HCT116 (cell line): ENCODE measurements around the gene ZCCHC24. TPM values are rescaled to one million over a fixed set of nuclear protein-coding genes. Genes with fewer than 3 reads are reported as not detected.

Experiments used
- ATAC-seq: fragments of 200-7000 bp; cut with Tn5 transposase; 2 replicates; pipeline ENCODE4 v1.9.1; 2020; ENCODE audit warnings: mild to moderate bottlenecking, moderate library complexity
- BruUV-seq: library from RNA; stranded (reverse); fragments of 400-500 nt; replicated peaks from 2 replicates; lab custom pipeline; 2021; lab: Mats Ljungman, UMichigan
- CTCF ChIA-PET: fragments of 300-600 bp; sonication (Branson Sonifier 250); formaldehyde crosslinking; loops from one replicate; lab custom pipeline; 2021; ENCODE audit warnings: antibody characterized with exemption; lab: Charles Lee
- POLR2A ChIA-PET: fragments of 300-600, 350-600 bp; sonication (Branson Sonifier 250); formaldehyde crosslinking; loops from one replicate; lab custom pipeline; 2021; ENCODE audit warnings: antibody characterized with exemption; lab: Charles Lee
- RAD21 ChIA-PET, 2 experiments: fragments of 300-600 bp; sonication (Branson Sonifier 250); formaldehyde crosslinking; loops; one replicate each; lab custom pipeline; 2023; ENCODE audit warnings: low total read pairs in 2 of 2; ENCODE audit not compliant: uncharacterized antibody in 2 of 2, unreplicated experiment in 2 of 2, low non-redundant PET in 1 of 2; lab: Charles Lee
- DNase-seq: peaks from one replicate; pipeline ENCODE4 v3.0.0-alpha.2; 2010; ENCODE audit warnings: low read depth, low spot score
- H2AFZ ChIP-seq: fragments of 200-600 bp; shearing (Covaris generic), sonication (generic); 2 replicates; pipeline ENCODE4 v1.6.1; 2017; ENCODE audit warnings: low read depth, mixed run types, mixed read lengths, antibody characterized with exemption, low read length; ENCODE audit not compliant: poor library complexity, severe bottlenecking
- H3K27ac ChIP-seq: 2 replicates; pipeline ENCODE4 v1.5.1; 2012; ENCODE audit warnings: low read depth, low read length
- H3K27me3 ChIP-seq: fragments of 200-600 bp; sonication (generic); 2 replicates; pipeline ENCODE4 v1.6.1; 2016; ENCODE audit warnings: mixed run types, low read length, mixed read lengths; ENCODE audit not compliant: insufficient read depth
- H3K36me3 ChIP-seq, 2 experiments: fragments of 200-500 bp in 1 of 2; fragments of 200-600 bp in 1 of 2; sonication (Bioruptor generic) in 1 of 2; sonication (generic) in 1 of 2; 2 replicates each; pipeline versions ENCODE4 v1.5.1 to v1.6.1; 2014 to 2016; ENCODE audit warnings: low read length in 2 of 2, inconsistent platforms in 1 of 2, mixed read lengths in 1 of 2, mixed run types in 1 of 2; ENCODE audit not compliant: insufficient read depth in 2 of 2, control insufficient read depth in 1 of 2
- H3K4me1 ChIP-seq, 2 experiments: fragments of 200-600 bp in 1 of 2; sonication (generic) in 1 of 2; 2 replicates each; pipeline versions ENCODE4 v1.5.1 to v1.6.1; 2012 to 2017; ENCODE audit warnings: low read length in 2 of 2, inconsistent platforms in 1 of 2, mild to moderate bottlenecking in 1 of 2, mixed read lengths in 1 of 2, mixed run types in 1 of 2, moderate library complexity in 1 of 2; ENCODE audit not compliant: insufficient read depth in 2 of 2, control insufficient read depth in 1 of 2
- H3K4me2 ChIP-seq: fragments of 200-600 bp; sonication (generic); 2 replicates; pipeline ENCODE4 v1.6.1; 2017; ENCODE audit warnings: mixed run types, low read length, mixed read lengths
- H3K4me3 ChIP-seq, 2 experiments: fragments of 200-600 bp in 1 of 2; sonication (generic) in 1 of 2; replicated peaks in 1 of 2; 2 replicates each; pipeline ENCODE4 v1.5.1; 2011 to 2016; ENCODE audit warnings: low read length in 2 of 2, control low read depth in 1 of 2, low read depth in 1 of 2, mild to moderate bottlenecking in 1 of 2, mixed read lengths in 1 of 2, mixed run types in 1 of 2
- H3K79me2 ChIP-seq: fragments of 200-600 bp; sonication (generic); 2 replicates; pipeline ENCODE4 v1.6.1; 2017; ENCODE audit warnings: mild to moderate bottlenecking, mixed run types, low read length, moderate library complexity, mixed read lengths; ENCODE audit not compliant: insufficient read depth
- H3K9ac ChIP-seq: fragments of 200-600 bp; sonication (generic); 2 replicates; pipeline ENCODE4 v1.6.1; 2016; ENCODE audit warnings: low read length, mixed read lengths
- H3K9me2 ChIP-seq: fragments of 200-600 bp; sonication (generic), shearing (Covaris generic); 2 replicates; pipeline ENCODE4 v1.6.1; 2017; ENCODE audit warnings: mixed run types, mild to moderate bottlenecking, moderate library complexity; ENCODE audit not compliant: insufficient read depth
- H3K9me3 ChIP-seq, 2 experiments: fragments of 200-500 bp in 1 of 2; fragments of 200-600 bp in 1 of 2; sonication (Bioruptor generic) in 1 of 2; sonication (generic) in 1 of 2; 2 replicates each; pipeline ENCODE4 v1.6.1; 2014 to 2017; ENCODE audit warnings: low read length in 2 of 2, mixed read lengths in 2 of 2, inconsistent platforms in 1 of 2, low read depth in 1 of 2, mild to moderate bottlenecking in 1 of 2, mixed run types in 1 of 2, moderate library complexity in 1 of 2; ENCODE audit not compliant: control insufficient read depth in 1 of 2, insufficient read depth in 1 of 2
- H4K20me1 ChIP-seq: fragments of 200-600 bp; sonication (generic), shearing (Covaris generic); 2 replicates; pipeline ENCODE4 v1.6.1; 2017; ENCODE audit warnings: mixed run types, mild to moderate bottlenecking, moderate library complexity; ENCODE audit not compliant: insufficient read depth
- CEBPB ChIP-seq: IDR thresholded peaks from 2 replicates; pipeline ENCODE4 v1.6.1; 2012; ENCODE audit warnings: low read depth
- CTCF ChIP-seq, 3 experiments: fragments of 200-600 bp in 1 of 3; sonication (generic) in 1 of 3; IDR thresholded peaks in 2 of 3; conservative IDR thresholded peaks in 1 of 3; 2 replicates each; pipeline ENCODE4 v1.5.1; 2012 to 2017; ENCODE audit warnings: low read depth in 2 of 3, low read length in 2 of 3, antibody characterized with exemption in 1 of 3, borderline replicate concordance in 1 of 3, control low read depth in 1 of 3, mild to moderate bottlenecking in 1 of 3, mixed read lengths in 1 of 3, mixed run types in 1 of 3, moderate library complexity in 1 of 3; ENCODE audit not compliant: insufficient read depth in 1 of 3
- EGR1 ChIP-seq: IDR thresholded peaks from 2 replicates; pipeline ENCODE4 v1.6.1; 2012; ENCODE audit warnings: low read depth
- MAX ChIP-seq: IDR thresholded peaks from 2 replicates; pipeline ENCODE4 v1.6.1; 2012
- POLR2A ChIP-seq: IDR thresholded peaks from 2 replicates; pipeline ENCODE4 v1.7.0; 2011; ENCODE audit warnings: borderline replicate concordance; ENCODE audit not compliant: insufficient read depth, insufficient read length; ENCODE audit errors: extremely low read depth
- POLR2AphosphoS5 ChIP-seq: IDR thresholded peaks from 2 replicates; pipeline ENCODE4 v1.6.1; 2011; ENCODE audit warnings: mild to moderate bottlenecking, low read depth, low read length, moderate library complexity
- REST ChIP-seq: IDR thresholded peaks from 2 replicates; pipeline ENCODE4 v1.6.1; 2012; ENCODE audit warnings: low read depth
- SIN3A ChIP-seq: IDR thresholded peaks from 2 replicates; pipeline ENCODE4 v1.6.1; 2012; ENCODE audit warnings: low read depth
- SP1 ChIP-seq: IDR thresholded peaks from 2 replicates; pipeline ENCODE4 v1.6.1; 2012; ENCODE audit warnings: low read depth
- TCF7L2 ChIP-seq: IDR thresholded peaks from 2 replicates; pipeline ENCODE4 v1.7.0; 2011; ENCODE audit warnings: borderline replicate concordance, inconsistent platforms; ENCODE audit not compliant: insufficient read depth, insufficient read length; ENCODE audit errors: extremely low read depth
- YY1 ChIP-seq: IDR thresholded peaks from 2 replicates; pipeline ENCODE4 v1.6.1; 2011; ENCODE audit warnings: low read length, low read depth, moderate library complexity, mild to moderate bottlenecking; ENCODE audit not compliant: insufficient replicate concordance; ENCODE audit errors: extremely low read depth
- ZBTB33 ChIP-seq: IDR thresholded peaks from 2 replicates; pipeline ENCODE4 v1.6.1; 2011; ENCODE audit warnings: mild to moderate bottlenecking, low read length, moderate library complexity; ENCODE audit not compliant: insufficient replicate concordance; ENCODE audit errors: extremely low read depth
- ZFX ChIP-seq: fragments of 450-650 bp; IDR thresholded peaks from 2 replicates; pipeline ENCODE4 v1.6.1; 2017
- ZNF274 ChIP-seq: fragments of 200-500 bp; sonication (Bioruptor generic); IDR thresholded peaks from 2 replicates; pipeline ENCODE4 v1.6.1; 2014; ENCODE audit warnings: mild to moderate bottlenecking, low read depth, low read length, inconsistent platforms
- intact Hi-C: fragments of 100-400 bp; cut with micrococcal nuclease; formaldehyde crosslinking; loops from 2 replicates; pipeline ENCODE4 v1.10.0; 2022
- total RNA-seq: library from RNA; stranded (reverse); gene quantifications from one replicate; pipeline ENCODE4 v1.2.1, GENCODE V29; 2021; ENCODE audit not compliant: unreplicated experiment

Gene ZCCHC24
- total RNA-seq, 1 experiment from 2014 or later = 7.0 TPM

GRCh38 chr10:79353726-79354125 lies 91.7 kb downstream of the ZCCHC24 start:
- peaks cover 5% of the 10 kb centered on the region; the same call in 1 of the 2 replicates for H4K20me1 ChIP-seq
- CTCF ChIA-PET = no interaction called here
- no peak for ATAC-seq

More at GRCh38 chr10:79353726-79354125, 91.7 kb downstream of the ZCCHC24 start:
- Histone ChIP-seq H3K9me2 (no peaks in the 10 kb centered on the region), H3K27me3 (no peaks in the 10 kb centered on the region), H3K4me2 (no peak overlapping the region), H3K27ac (no peak overlapping the region), H3K4me3 (no peak overlapping the region), H3K4me1 (peaks cover 0 to 8% of the 10 kb centered on the region in 2 experiments; a peak in 2 of 4 replicates), H3K9ac (no peak overlapping the region), H2AFZ (no peak overlapping the region), H3K36me3 (peaks cover 38 to 66% of the 10 kb centered on the region in 2 experiments), H3K9me3 (no peaks in the 10 kb centered on the region), H3K79me2 (peaks cover 52% of the 10 kb centered on the region)
- no TSS peak for BruUV-seq
- RAD21 ChIA-PET = no interaction called here
- no peak for DNase-seq
- TF ChIP-seq ZNF274 (no peak), REST (no peak), POLR2A (no peak), CTCF (IDR thresholded peaks at IDR 0.05 in 2 of 3, conservative IDR thresholded peaks at IDR 0.05 in 1 of 3; ENCODE audit: borderline replicate concordance in 1 of 3, insufficient read depth in 1 of 3, low read depth in 2 of 3, low read length in 2 of 3) (no peak), YY1 (no peak), CEBPB (no peak), ZBTB33 (no peak), EGR1 (no peak), SP1 (no peak), TCF7L2 (no peak), POLR2AphosphoS5 (no peak), ZFX (no peak), SIN3A (no peak), MAX (no peak)
- intact Hi-C loops = no loop called here
- POLR2A ChIA-PET = no interaction called here
